GM12801 (cell line): ENCODE results near the gene KIF4A.

Experiments
- CTCF ChIP-seq: IDR thresholded peaks from one replicate; pipeline ENCODE4 v1.5.1; 2011; ENCODE audit warnings: control low read depth; ENCODE audit not compliant: insufficient read length; ENCODE audit errors: extremely low read depth

Gene KIF4A

DNA sequence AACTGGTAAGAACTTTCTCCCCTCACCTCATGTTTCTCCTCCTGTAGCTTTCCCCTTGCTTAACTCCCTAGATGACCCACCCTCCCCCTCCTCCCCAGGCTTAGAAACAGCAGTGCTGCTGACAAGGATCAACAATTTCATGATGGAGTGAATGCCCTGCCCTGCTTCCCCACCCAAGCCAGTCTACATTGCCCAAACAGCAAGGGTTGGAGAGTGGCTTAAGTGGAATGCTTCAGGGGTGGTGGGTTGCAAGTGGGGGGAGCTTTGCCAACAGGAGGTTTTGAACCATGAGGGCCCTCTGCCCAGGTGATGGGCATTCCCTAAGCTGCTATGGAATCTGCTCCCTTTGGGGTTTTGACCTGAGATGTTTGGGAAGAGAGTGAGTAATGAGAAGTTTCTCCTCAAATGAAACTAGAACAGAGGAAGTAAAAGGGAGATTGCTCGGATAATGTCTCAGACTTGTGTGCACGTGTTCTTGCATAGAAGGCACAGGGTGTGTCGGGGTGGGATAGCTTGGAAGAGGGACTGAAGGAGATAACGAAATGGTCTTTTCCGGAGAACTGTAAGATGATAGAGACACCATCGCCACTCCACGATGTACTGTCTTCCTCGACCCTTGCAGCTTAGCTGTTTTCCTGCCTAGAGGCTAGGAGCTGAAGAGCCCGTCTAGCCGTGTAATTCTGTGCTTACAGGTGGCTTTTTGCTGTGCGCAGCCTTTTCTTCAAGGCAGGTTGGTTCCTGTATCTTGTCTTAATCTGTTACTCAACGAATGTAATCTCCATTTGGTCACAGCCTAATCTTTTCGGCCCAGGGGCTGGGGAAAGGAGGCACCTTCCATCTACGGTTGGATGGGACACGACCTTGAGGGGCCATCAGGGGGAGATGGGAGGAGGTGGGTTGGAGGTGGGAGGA lies 143.3 kb downstream of the KIF4A start:
- no peak for TF ChIP-seq CTCF

GRCh38 chrX:70433848-70434351 lies 144.0 kb downstream of the KIF4A start:
- TF ChIP-seq CTCF = no peak

DNA sequence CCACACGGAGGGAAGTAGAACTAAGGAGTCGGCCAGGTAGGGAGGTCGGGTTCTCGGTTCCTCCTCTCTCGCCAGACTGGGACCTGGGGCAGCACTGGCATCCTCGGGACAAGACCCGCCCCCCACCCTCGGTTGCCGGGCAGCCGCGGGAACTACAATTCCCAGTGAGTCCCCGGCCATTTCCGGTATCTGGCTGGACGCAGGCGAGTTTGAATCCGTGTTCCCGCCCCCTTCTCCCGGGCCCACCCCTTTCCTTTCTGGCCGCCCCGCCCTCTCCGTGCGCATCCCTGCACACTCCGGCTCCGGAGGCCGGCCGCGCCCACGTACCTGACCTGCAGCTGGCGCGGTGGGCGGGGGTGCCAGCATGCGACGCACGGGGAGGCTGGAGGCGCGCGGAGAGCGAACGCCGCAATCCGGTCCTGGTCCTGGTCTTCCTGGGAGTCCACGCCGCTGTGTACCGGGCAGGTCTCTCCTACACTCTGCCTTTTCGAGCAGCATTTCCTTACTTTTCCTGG lies 144.5 kb downstream of the KIF4A start:
- TF ChIP-seq CTCF = no peak

DNA sequence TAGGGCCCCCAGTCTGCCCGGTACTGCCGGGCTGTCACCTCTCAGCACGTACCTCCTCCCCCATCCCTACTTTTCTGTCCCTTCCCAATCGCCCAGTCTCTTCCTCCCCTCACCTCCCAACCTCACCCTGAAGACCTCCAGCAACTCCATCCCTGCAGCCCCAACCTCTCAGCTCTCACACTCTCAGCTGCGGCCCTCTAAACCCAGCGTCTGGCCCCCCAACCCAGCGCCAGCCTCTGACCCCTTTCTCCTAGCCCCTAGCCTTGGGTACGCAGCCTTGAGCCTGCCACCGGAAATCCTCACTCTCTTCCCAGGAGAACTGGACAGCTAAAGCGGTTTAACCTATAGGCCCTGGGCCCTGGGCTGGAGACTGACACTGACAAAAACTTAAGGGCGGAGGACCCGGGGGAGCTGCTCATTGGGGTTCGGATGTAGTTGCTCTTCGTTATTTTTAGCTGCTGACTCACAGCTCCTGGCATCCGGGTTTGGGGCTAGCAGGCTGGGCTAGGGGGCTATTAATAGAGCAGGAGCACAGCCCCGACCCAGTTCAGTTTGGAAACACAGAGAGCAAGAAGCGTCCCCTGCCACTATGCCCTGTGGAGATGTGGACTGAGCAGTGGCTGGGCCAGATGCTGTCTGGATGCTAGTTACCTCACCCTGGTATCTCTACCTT lies 145.1 kb downstream of the KIF4A start:
- no peak for TF ChIP-seq CTCF

- no peak for TF ChIP-seq CTCF
Measured at GRCh38 chrX:70436343-70436742, 146.4 kb downstream of the KIF4A start.

- no peak for TF ChIP-seq CTCF
Measured at GRCh38 chrX:70437011-70437410, 147.1 kb downstream of the KIF4A start.

GRCh38 chrX:70437921-70438665 lies 148.2 kb downstream of the KIF4A start:
- no peak for TF ChIP-seq CTCF
